Mesenteric fat pad (tissue), 1 donor: ENCODE measurements around the gene DNAJC22. TPM values are rescaled to one million over a fixed set of nuclear protein-coding genes. Genes with fewer than 3 reads are reported as not detected.

Experiments
- DNase-seq: peaks from one replicate; pipeline ENCODE4 v3.0.0-alpha.2; 2020; ENCODE audit warnings: low spot score
- total RNA-seq: library from RNA; stranded (reverse); fragmentation: NEBNext Ultra II Directional; extraction: Animal tissue kit (Norgen Biotek cat#: 25700); gene quantifications from one replicate; pipeline ENCODE4 v1.2.1, GENCODE V29; 2021
- donor health status: DM: yes; HTN: yes; CAD: no.

Gene DNAJC22
- total RNA-seq, 1 donor from 2014 or later: not detected

DNA sequence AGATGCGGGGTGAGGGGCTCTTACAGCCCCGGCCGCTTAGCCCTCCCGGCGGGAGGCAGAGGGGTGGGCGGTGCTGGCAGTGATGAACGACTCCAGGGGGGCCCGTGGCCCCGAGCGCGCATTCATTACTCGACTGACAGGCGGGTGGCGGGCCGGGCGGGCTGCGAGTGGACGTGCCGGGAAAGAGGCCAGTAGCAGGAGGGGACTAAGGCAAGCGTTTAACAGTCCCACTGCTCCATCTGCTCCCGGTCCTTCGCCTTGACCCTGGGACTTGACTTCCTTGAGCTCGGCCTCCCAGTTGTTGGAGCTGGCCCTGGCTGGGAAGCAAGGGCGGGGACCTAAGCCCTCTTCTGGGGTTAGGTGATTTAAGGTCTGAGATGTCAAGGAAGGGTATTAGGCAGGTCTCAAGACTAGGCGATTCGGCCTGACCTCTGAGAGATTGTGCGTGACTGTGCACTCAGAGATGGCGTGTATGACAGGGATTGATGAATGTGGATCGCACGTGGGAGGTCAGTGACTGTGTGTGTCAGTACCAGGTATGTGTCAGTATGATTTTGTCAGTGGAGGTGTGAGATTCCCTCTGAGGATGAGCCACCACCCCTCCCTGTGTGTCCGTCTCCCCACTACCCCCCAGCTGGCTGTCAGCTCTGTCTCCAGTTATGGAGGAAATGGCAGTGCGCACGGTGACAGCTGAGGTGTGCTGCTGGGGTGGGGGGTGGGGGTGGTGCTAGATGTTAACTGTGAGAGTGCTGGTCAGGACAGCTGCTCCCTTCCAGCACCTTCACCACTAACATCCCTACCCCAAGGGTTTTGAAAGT, 3.6 kb upstream of the DNAJC22 start:
- DNase-seq: peak; percentile 85

DNA sequence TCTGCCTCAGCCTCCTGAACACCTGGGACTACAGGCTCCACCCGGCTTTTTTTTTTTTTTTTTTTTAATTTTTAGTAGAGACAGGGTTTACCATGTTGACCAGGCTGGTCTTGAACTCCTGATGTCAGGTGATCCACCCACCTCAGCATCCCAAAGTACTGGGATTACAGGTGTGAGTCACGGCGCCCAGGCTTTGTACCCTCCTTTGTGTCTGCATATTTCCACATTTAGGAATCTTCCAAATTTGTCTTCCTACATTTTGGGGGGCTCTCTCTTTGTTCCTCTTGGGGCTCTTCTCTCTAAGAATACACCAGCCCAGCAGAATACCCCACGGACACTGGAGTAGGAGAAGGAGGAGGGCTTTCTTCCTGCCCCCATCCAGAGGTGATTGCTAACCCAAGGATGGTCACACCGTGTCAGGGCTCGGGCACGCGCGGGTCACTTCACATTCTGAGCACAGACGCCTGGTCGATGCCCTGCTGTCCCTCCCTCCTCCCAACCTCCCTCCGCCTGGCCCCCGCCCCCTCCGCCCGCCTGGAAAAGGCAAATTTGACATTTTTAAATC, 2.1 kb upstream of the DNAJC22 start:
- no peak for DNase-seq

DNA sequence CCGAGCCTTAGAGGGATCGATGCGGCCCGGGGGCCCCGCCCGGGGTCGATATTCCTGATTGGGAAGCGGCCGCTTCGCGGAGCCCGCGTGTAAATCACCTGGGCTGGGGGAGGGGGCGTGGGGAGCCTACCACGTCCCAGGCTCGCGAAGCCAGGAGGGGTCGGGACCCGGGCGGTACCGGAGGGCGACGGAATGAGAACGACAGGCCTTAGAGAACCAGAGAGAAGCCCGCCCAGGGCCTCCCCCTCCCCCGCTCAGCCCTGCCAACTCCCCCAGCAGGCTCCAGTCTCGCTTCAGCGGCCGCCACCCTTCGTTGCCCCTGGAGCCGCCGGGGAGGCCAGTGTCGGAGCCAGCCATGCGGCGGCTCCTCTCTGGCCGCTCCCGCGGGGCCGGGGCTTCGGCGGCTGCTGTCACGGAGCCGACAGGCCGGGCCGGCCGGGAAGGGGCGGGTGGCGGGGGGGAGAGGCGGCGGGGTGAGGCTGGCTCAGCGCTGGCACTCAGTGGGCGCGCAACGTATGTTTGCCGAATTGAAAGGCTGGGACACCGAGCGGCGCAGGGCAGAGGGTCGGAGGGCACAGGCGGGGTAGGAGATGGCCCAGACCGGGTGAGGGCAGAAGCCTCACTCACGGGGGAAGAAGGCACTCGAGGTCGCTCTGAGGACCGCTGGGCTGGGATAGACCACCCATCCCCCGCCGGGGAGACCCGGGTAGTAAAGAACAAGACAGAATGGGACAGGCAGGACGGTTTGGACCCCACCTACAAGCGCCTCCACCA, 1.4 kb upstream of the DNAJC22 start:
- peak; percentile 83 for DNase-seq

DNA sequence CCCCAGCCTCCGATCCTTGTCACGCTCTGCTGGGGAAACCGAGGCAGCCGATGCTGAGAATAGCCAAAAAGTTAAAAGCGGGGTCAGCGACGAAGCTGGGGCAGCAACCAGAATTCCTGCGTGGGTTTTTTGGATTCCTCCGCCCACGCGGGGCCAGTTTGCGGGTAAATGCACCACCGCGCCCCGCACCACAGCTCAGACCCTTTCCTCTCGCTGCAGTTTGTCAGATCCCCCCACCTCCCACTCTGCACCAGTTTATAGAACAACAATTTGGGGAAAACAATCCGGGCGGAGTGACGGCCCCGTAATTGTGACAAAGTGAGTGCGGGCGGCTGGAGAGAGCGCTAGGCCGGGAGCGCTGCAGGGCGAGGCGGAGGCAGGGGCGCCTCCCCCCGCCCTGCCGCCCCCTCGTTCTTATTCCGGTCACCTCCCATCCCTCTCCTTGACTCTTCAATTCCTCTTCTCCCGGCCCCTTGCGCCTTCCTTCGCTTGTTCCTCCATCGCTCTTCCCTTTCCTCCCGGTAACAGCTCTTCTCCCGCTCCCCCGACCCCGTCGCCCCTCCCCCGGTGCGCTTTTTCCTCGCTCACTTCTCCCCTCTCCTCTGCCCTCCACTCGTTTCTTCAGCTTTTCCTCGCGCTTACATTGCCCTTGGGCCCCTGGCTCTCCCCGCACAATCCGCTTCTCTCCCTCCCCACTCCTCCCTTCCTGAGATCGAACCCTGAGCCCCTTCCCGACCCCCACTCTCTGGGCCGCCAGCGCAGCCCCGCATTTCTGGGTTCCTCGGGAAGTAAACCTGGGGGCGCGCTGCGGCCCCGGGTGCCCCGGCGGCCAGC, 646 bp upstream of the DNAJC22 start:
- peak; percentile 84 for DNase-seq

DNA sequence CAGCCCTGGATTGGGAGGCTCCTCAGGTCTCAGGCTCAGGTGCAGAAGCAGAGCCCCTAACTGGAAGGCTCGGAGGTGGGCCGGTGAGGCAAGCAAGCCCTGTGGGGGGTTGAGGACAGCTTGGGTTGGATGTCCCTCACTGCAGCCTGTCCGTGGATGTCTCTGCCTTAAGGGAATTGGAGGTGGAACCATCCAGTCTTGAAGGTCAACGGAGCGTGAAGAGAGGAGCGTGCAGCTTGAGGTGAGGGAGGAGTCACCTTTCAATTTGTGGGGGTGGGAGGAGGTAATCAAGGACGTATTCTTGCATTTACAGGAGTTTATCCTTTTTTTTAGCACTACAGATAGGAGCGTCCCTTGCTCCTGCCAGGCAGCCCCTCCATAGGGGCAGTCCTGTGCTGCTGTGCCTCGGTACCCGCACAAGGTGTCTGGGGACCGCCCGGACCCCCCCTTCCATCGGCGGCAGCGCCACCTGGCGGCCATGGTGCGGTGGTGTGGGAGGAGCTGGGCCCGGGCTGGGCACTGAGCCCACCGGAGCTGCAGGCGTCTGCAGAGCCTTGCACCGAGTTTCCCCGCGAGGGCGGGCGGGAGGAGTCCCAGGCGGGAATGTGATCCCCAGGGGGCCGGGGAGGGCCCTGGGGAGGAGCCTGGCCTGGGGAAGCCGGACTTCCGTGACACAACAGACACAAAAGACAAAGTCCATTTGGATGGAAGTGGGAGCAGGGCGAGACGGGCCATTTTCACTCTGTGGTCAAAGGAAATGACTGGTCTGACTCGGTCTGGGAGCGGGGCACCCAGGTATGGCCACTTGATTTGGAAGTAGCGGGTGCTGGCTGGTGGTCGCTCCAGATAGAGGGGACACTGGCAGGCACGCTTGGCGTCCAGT, 864 bp downstream of the DNAJC22 start:
- DNase-seq: peak; percentile 93

DNA sequence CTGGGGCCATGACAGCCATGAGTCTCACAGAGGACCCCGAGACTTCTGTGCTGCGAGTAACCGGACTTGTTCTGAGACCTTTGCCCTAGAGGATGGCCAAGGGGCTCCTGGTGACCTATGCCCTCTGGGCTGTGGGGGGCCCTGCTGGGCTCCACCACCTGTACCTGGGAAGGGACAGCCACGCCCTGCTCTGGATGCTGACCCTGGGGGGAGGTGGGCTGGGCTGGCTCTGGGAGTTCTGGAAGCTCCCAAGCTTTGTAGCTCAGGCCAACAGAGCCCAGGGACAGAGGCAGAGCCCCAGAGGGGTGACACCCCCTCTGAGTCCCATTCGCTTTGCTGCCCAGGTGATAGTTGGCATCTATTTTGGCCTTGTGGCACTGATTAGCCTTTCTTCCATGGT, 2.1 kb downstream of the DNAJC22 start:
- peak; percentile 68 for DNase-seq

DNA sequence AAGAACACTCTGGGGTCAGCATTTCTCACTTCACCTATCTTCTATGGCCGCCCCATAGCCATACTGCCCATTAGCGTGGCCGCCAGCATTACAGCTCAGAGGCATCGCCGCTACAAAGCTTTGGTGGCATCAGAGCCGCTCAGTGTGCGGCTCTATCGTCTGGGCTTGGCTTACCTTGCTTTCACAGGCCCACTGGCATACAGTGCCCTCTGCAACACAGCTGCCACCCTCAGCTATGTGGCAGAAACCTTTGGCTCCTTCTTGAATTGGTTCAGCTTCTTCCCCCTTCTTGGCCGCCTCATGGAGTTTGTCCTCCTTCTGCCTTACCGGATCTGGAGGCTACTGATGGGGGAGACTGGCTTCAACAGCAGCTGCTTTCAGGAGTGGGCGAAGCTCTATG, 2.6 kb downstream of the DNAJC22 start:
- DNase-seq: peak; percentile 76

DNA sequence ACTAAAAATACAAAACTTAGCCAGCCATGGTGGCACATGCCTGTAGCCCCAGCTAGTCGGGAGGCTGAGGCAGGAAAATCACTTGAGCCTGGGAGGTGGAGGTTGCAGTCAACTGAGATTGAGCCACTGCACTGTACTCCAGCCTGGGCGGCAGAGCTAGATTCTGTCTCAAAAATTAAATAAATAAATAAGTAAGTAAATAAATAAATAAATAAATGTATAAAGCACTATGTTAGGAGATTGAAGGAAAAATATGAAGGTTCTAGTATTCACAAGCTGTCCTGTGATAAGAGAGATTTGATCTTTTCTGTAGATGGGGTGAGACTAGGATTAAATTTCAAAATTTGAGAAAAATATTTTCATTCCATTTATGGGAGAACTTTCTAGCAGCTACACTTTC, 5.7 kb downstream of the DNAJC22 start:
- DNase-seq: peak; percentile 65

DNA sequence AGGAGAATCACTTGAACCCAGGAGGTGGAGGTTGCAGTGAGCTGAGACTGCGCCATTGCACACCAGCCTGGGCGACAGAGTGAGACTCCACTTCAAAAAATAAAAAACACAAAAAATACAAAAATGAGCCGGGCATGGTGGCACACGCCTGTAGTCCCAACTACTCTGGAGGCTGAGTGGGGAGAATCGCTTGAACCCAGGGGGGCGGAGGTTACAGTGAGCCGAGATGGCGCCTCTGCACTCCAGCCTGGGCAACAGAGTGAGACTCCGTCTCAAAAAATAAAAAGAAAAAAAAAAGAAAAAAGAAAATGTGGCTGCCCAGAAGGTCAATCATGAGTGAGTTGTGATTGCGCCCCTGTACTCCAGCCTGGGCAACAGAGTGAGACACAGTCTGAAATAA, 9.2 kb downstream of the DNAJC22 start:
- DNase-seq: peak; percentile 74

DNA sequence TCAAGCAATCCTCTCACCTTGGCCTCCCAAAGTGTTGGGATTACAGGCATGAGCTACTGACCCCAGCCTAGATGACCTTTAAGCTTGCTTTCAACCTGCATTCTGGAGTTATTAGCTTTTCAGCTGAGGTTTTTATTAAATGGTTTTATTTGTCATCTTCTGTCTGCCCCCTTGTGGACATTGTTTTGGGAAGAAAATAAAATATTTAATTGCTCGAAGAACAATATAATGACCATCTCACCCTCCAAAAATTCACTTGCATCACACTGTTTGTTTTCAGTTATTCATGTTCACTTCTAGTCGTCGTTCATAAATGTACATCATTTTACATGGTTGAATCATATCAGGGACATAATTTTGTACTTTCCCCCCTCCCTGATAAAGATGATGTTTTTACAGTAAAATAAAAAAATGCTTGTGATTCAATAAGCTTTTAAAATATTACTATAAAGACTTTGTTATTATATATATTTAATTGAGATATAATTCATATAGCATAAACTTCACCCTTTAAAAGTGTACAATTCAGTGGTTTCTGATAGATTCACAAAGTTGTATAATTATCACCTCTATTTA, 10.5 kb downstream of the DNAJC22 start:
- DNase-seq: no peak

DNA sequence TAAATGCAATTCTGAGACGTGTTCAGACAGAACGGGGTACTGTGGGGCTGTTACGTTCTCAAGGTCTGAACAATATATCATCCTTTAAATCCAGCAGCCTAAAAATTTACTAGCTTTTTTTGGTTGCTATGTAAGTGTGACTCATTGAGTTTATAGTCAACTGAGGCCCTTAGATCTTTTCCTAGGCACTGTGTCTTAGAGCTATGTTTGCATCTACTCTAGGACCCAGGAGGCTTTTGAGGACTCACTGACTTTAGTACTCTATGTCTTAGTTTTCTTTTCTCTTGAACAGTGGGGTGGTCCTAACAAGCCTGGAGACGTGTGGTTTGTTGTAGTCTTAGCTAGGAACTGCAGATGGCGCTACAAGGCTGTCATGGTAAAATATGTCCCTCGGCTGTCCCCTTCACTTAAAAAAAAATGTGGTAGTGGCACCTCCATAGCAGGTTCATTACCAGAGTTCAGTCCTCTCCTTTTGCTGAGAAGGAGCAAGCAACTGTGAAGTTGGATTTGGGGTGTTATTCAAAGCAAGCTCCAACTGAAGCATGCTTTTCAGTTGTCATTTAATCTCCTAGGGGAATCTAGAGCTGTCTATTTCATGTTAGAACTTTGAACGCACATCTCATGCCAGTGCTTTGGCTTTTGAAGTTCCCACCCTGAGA, 11.9 kb downstream of the DNAJC22 start:
- no peak for DNase-seq

DNA sequence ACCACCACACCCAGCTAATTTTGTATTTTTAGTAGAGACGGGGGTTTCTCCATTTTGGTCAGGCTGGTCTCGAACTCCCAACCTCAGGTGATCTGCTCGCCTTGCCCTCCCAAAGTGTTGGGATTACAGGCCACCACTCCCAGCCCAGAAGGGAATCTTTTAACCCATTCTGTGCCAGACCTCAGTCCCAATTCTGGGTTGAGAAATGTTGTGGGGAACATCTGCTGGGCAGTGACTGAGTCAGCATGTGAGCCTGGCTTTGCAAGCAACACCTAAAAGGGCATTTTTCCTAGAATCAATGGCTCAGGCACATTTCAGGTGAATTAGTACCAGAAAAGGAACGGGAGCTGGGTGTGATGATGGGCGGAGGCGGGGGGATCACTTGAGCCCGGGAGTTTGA, 13.0 kb downstream of the DNAJC22 start:
- peak; percentile 28 for DNase-seq

DNA sequence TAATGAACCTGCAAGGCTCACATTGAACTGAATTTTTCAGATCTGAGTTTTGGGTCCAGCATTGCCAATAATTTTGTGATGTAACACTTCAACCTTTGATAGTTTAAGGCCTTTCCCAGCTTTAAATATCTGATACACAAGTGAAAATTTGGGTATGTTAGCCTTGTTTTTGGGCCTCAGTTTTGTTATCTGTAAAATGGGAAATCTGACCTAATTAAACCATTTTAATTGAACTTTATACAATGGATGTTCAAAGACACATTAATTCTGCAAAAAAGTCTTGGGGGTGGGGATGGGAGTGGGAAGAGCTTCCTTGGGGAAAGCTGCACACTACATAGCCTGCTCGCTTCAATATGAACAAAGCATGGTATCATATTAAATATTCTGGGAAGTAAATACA, 15.4 kb downstream of the DNAJC22 start:
- no peak for DNase-seq

DNA sequence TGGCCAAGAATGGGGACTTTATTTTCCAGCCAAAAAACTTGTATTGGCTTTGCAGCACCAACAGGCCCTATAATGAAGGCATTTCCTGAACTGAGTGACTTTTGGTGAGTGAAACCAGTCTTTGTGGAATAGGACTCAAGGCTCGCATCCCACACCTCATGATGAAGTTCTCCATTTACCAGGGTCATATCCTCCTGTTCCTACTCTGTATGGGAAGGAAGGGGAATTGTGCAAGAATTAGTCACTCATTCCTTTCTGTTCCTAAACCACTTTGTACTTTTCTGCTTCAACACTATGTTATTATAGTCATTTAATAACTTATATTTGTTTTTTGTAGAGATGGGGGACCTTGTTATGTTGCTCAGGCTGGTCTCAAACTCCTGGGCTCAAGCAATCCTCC, 18.3 kb downstream of the DNAJC22 start:
- no peak for DNase-seq

DNA sequence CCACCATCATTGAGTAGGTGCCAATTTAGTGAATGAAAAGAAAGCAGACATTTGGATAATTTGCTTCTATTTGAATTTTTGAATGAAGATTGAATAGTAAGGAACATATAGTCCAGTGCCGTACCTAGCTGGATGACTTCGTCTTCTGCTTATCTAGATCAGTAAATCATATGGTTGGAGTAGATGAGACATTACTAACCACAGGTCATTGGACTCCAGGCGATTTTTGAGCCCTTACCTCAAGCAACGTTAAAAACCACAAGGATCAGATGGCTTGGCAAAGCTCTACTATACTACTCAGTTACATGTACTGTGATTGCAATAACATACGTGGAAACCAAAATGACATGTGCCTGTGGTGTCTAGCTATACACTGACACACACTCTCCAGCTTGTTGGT, 18.9 kb downstream of the DNAJC22 start:
- no peak for DNase-seq

DNA sequence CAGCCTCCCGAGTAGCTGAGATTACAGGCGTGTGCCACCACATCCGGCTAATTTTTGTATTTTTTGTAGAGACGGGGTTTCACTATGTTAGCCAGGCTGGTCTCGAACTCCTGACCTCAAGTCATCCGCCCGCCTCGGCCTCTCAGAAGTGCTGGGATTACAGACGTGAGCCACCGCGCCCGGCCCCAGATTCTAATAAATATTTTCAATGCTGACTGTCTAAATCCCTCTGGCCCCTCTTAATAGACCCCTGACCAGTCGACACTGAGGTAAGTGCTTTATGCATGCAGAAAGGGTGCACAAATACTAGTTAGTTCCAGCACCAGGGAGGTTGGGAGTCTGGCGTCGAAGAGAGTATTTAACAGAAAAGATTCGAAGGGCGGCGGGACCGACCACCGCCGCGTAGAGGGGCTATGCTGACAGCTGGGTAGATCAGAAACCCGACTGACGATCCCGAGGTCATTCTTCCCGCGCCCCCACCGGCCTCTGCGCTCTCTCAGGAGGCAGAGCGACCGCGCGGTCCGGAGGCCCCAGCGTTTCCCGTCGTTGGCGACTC, 19.5 kb downstream of the DNAJC22 start:
- DNase-seq: no peak

DNA sequence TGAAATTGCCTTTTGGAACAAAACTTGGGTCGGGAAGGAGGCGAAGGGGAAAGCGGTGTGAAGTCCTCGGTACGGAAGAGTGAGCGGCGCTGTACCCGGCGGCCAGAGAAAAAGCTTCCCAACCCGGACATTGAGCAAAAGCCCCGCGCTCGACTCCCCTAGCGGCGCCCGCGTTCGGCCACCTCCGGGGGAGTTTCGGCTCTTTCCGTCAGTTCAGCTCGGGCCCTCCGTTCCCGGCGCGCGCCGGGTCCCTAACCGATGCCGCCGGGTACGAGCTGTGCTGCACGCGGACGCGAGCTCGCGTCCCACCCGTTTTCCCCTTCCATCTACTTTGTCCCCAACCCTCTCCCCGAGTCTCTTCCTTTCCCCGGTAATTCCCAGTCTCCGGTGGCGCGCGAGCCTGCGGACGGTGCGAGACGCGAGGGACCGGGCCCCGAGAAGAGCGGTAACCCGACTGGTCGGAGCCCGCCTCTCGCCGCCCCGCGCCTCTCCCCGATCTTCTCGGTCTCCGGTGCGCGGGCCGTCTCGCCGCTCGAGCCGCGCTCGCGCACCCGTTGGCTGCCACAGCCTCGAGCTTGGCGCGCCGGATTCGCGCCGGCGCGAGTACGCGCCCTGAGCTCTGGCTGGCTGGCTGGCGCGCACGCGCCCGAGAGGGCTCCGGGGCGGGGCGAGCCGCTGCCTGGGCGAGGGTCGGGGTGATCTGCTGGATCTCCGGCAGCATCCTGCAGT, 20.1 kb downstream of the DNAJC22 start:
- peak; percentile 98 for DNase-seq
